Keratinocyte (primary cell): ENCODE measurements around the gene KSR2. TPM values are rescaled to one million over a fixed set of nuclear protein-coding genes. Genes with fewer than 3 reads are reported as not detected.
"Not testable (repeated sequence)": the region's sequence is repeated elsewhere in the genome, so short reads cannot be mapped to it uniquely, and the experiment has no call there.

Experiments used
- DNase-seq: peaks from one replicate; pipeline ENCODE4 v3.0.0-alpha.2; 2011; ENCODE audit warnings: low read depth, missing footprints, low spot score
- FAIRE-seq: peaks from 2 replicates; lab custom pipeline; 2011; peaks lifted over from hg19 to GRCh38; lab: Jason Lieb, UNC
- H2AFZ ChIP-seq: 2 replicates; pipeline ENCODE4 v1.6.0; 2012; ENCODE audit warnings: low read length, control low read depth, inconsistent platforms; ENCODE audit not compliant: control insufficient read depth
- H3K27ac ChIP-seq: 2 replicates; pipeline ENCODE4 v1.5.1; 2011; ENCODE audit warnings: low read length; ENCODE audit not compliant: control insufficient read depth, insufficient read depth
- H3K27me3 ChIP-seq: 3 replicates; pipeline ENCODE4 v1.6.0; 2011; ENCODE audit warnings: low read length; ENCODE audit not compliant: control insufficient read depth, insufficient read depth; ENCODE audit errors: extremely low read depth
- H3K36me3 ChIP-seq, 2 experiments: 2 replicates in 1 of 2; 3 replicates in 1 of 2; pipeline ENCODE4 v1.5.1; 2011; ENCODE audit warnings: low read length in 2 of 2, mild to moderate bottlenecking in 1 of 2; ENCODE audit not compliant: control insufficient read depth in 2 of 2, insufficient read depth in 2 of 2; ENCODE audit errors: extremely low read depth in 1 of 2
- H3K4me1 ChIP-seq: 3 replicates; pipeline ENCODE4 v1.5.1; 2011; ENCODE audit warnings: low read length; ENCODE audit not compliant: control insufficient read depth, insufficient read depth; ENCODE audit errors: extremely low read depth
- H3K4me2 ChIP-seq: 3 replicates; pipeline ENCODE4 v1.6.0; 2011; ENCODE audit warnings: low read depth, low read length; ENCODE audit not compliant: control insufficient read depth, insufficient read depth; ENCODE audit errors: extremely low read depth
- H3K4me3 ChIP-seq, 3 experiments: fragments of 200-600 bp in 1 of 3; sonication (generic) in 1 of 3; 2 replicates in 2 of 3; 3 replicates in 1 of 3; pipeline ENCODE4 v1.5.1; 2011 to 2016; ENCODE audit warnings: low read length in 3 of 3, mild to moderate bottlenecking in 3 of 3, control low read depth in 2 of 3, inconsistent platforms in 1 of 3, low read depth in 1 of 3, mixed read lengths in 1 of 3, mixed run types in 1 of 3, moderate library complexity in 1 of 3; ENCODE audit not compliant: control insufficient read depth in 2 of 3, insufficient read depth in 2 of 3; ENCODE audit errors: extremely low read depth in 1 of 3
- H3K79me2 ChIP-seq: 2 replicates; pipeline ENCODE4 v1.6.0; 2012; ENCODE audit warnings: low read length; ENCODE audit not compliant: control insufficient read depth, insufficient read depth
- H3K9ac ChIP-seq: 3 replicates; pipeline ENCODE4 v1.6.0; 2011; ENCODE audit warnings: low read length; ENCODE audit not compliant: control insufficient read depth, insufficient read depth; ENCODE audit errors: extremely low read depth
- H3K9me1 ChIP-seq: 3 replicates; pipeline ENCODE4 v1.6.0; 2011; ENCODE audit warnings: low read length; ENCODE audit not compliant: control insufficient read depth, insufficient read depth; ENCODE audit errors: extremely low read depth
- H3K9me3 ChIP-seq: 2 replicates; pipeline ENCODE4 v1.5.1; 2012; ENCODE audit warnings: low read depth, low read length; ENCODE audit not compliant: control insufficient read depth
- H4K20me1 ChIP-seq: 3 replicates; pipeline ENCODE4 v1.6.0; 2011; ENCODE audit warnings: low read length; ENCODE audit not compliant: control insufficient read depth, insufficient read depth; ENCODE audit errors: extremely low read depth
- EZH2 ChIP-seq: IDR thresholded peaks from one replicate; pipeline ENCODE4 v1.6.1; 2012; ENCODE audit warnings: inconsistent platforms, mild to moderate bottlenecking, low read length, moderate library complexity
- dilution Hi-C: fragments of 300-500 bp; cut with MboI; formaldehyde crosslinking; loops from one replicate; pipeline ENCODE4 v1.7.0; 2020; ENCODE audit warnings: low sequenced_read_pairs; ENCODE audit not compliant: extremely low pct_ligation_motif_present
- polyA plus RNA-seq, 5 experiments: library from polyadenylated mRNA; depleted of rRNA in 3 of 5; stranded (reverse) in 3 of 5; stranded (forward) in 1 of 5; unstranded in 1 of 5; fragments of >200 nt; gene quantifications; 1 replicate in 1 of 5; 2 replicates in 3 of 5; 3 replicates in 1 of 5; pipeline versions ENCODE4 v1.2.1 to v1.2.3, GENCODE V29; 2011 to 2012; ENCODE audit warnings: missing spikeins in 2 of 5, low read depth in 1 of 5, low replicate concordance in 1 of 5
- TF ChIP-seq, protein P1 (sequence below), 3 experiments: IDR thresholded peaks in 1 of 3; conservative IDR thresholded peaks in 1 of 3; optimal IDR thresholded peaks in 1 of 3; 2 replicates in 2 of 3; 3 replicates in 1 of 3; pipeline versions ENCODE3 to v1.5.1; 2011; ENCODE audit warnings: low read length in 3 of 3, mild to moderate bottlenecking in 3 of 3, moderate library complexity in 2 of 3, control low read depth in 1 of 3, inconsistent platforms in 1 of 3; ENCODE audit not compliant: insufficient read depth in 2 of 3; ENCODE audit errors: extremely low read depth in 1 of 3

The KSR2 gene
- polyA plus RNA-seq, 1 donor (not counting 4 experiments of a cell fraction or from before 2014, with no cell fraction given) = 0.01 TPM

- Histone ChIP-seq H4K20me1 (no peaks in the 10 kb centered on the region), H3K4me1 (peaks cover 4% of the 10 kb centered on the region), H3K79me2 (no peaks in the 10 kb centered on the region), H3K4me2 (no peak overlapping the region), H3K27ac (no peak overlapping the region), H3K9ac (no peak overlapping the region), H3K9me1 (no peaks in the 10 kb centered on the region), H3K4me3 (no peak overlapping the region), H3K36me3 (no peaks in the 10 kb centered on the region), H2AFZ (no peak overlapping the region), H3K27me3 (no peaks in the 10 kb centered on the region), H3K9me3 (no peaks in the 10 kb centered on the region)
- DNase-seq (no peak), FAIRE-seq (no peak)
- TF ChIP-seq, protein P1, sequence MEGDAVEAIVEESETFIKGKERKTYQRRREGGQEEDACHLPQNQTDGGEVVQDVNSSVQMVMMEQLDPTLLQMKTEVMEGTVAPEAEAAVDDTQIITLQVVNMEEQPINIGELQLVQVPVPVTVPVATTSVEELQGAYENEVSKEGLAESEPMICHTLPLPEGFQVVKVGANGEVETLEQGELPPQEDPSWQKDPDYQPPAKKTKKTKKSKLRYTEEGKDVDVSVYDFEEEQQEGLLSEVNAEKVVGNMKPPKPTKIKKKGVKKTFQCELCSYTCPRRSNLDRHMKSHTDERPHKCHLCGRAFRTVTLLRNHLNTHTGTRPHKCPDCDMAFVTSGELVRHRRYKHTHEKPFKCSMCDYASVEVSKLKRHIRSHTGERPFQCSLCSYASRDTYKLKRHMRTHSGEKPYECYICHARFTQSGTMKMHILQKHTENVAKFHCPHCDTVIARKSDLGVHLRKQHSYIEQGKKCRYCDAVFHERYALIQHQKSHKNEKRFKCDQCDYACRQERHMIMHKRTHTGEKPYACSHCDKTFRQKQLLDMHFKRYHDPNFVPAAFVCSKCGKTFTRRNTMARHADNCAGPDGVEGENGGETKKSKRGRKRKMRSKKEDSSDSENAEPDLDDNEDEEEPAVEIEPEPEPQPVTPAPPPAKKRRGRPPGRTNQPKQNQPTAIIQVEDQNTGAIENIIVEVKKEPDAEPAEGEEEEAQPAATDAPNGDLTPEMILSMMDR (optimal IDR thresholded peaks at IDR 0.05 in 1 of 3, IDR thresholded peaks at IDR 0.05 in 1 of 3, conservative IDR thresholded peaks at IDR 0.05 in 1 of 3; ENCODE audit: extremely low read depth in 1 of 3, insufficient read depth in 2 of 3, low read length in 3 of 3) = no peak
- TF ChIP-seq EZH2 = no peak
- dilution Hi-C loops = no loop called here
Measured at GRCh38 chr12:117860111-117860510, 108.7 kb downstream of the KSR2 start.

GRCh38 chr12:117857632-117858612 is 110.9 kb downstream of the KSR2 start:
- TF ChIP-seq, protein P1 (optimal IDR thresholded peaks at IDR 0.05 in 1 of 3, IDR thresholded peaks at IDR 0.05 in 1 of 3, conservative IDR thresholded peaks at IDR 0.05 in 1 of 3; ENCODE audit: extremely low read depth in 1 of 3, insufficient read depth in 2 of 3, low read length in 3 of 3) = peak; percentile 44 to 59 (median 58)
- no peak for TF ChIP-seq EZH2
- Histone ChIP-seq H3K9me1 (no peaks in the 10 kb centered on the region), H3K9me3 (no peaks in the 10 kb centered on the region), H3K4me2 (no peak overlapping the region), H4K20me1 (no peaks in the 10 kb centered on the region), H2AFZ (no peak overlapping the region), H3K79me2 (no peaks in the 10 kb centered on the region), H3K9ac (no peak overlapping the region), H3K27me3 (no peaks in the 10 kb centered on the region), H3K36me3 (no peaks in the 10 kb centered on the region), H3K27ac (no peak overlapping the region), H3K4me3 (no peak overlapping the region), H3K4me1 (peaks cover 4% of the 10 kb centered on the region)
- FAIRE-seq = peak; percentile 5
- DNase-seq = no peak
- dilution Hi-C loops = no loop called here

GRCh38 chr12:117857139-117857538 is 111.7 kb downstream of the KSR2 start:
- H3K9ac ChIP-seq, dilution Hi-C loops, FAIRE-seq, H3K27ac ChIP-seq, H2AFZ ChIP-seq, H3K4me2 ChIP-seq, H3K9me3 ChIP-seq, H3K36me3 ChIP-seq, H3K4me3 ChIP-seq, H4K20me1 ChIP-seq, H3K79me2 ChIP-seq, H3K4me1 ChIP-seq, H3K9me1 ChIP-seq, H3K27me3 ChIP-seq: not testable (repeated sequence)
- DNase-seq = peak; percentile 74
